ENCODE results near the gene ABCA3.

GRCh38 chr16:2285731-2286191 is 54.8 kb downstream of the ABCA3 start:
- TF ChIP-seq CTCF (IDR thresholded peaks at IDR 0.05) (no peak), POLR2A (IDR thresholded peaks at IDR 0.05) (no peak)
